ENCODE measurements around the gene GPR179.
"Not testable (repeated sequence)": the region's sequence is repeated elsewhere in the genome, so short reads cannot be mapped to it uniquely, and the experiment has no call there.

Gene GPR179

GRCh38 chr17:38322897-38323296 lies 20.9 kb downstream of the GPR179 start:
- DNase-seq, result no peak

GRCh38 chr17:38322156-38322779 lies 21.5 kb downstream of the GPR179 start:
- DNase-seq, result peak; percentile 2

GRCh38 chr17:38320482-38320881 lies 23.3 kb downstream of the GPR179 start:
- no peak for DNase-seq

GRCh38 chr17:38317081-38317480 lies 26.7 kb downstream of the GPR179 start:
- DNase-seq, result no peak

GRCh38 chr17:38315497-38315896 lies 28.3 kb downstream of the GPR179 start:
- no peak for DNase-seq

GRCh38 chr17:38296834-38297517 lies 46.8 kb downstream of the GPR179 start, which contains the start of gene MRPL45:
Gene MRPL45, plus strand, starts transcription at chr17:38297168. Its CDS starts 16 bp downstream, at chr17:38297184.
- DNase-seq, result peak; percentile 87

- not testable (repeated sequence) for DNase-seq
Measured at GRCh38 chr17:38295602-38296365, 48.0 kb downstream of the GPR179 start.

- not testable (repeated sequence) for DNase-seq
Measured at GRCh38 chr17:38289760-38290159, 54.0 kb downstream of the GPR179 start.

- not testable (repeated sequence) for DNase-seq
Measured at GRCh38 chr17:38288217-38288827, 55.4 kb downstream of the GPR179 start.

- not testable (repeated sequence) for DNase-seq
Measured at GRCh38 chr17:38286501-38287091, 57.2 kb downstream of the GPR179 start.

- not testable (repeated sequence) for DNase-seq
Measured at GRCh38 chr17:38285994-38286393, 57.8 kb downstream of the GPR179 start.

All from NCI-H748 treated with DMSO at 0.1 percent for 48 hours (cell line).